Activated B cell treated with CpG ODN at 0.5 μM for 24 hours (primary cell): ENCODE results near the gene CNTN6. TPM values are rescaled to one million over a fixed set of nuclear protein-coding genes. Genes with fewer than 3 reads are reported as not detected.

Experiments
- ATAC-seq: fragments of 200-7000 bp; cut with Tn5 transposase; one replicate; pipeline ENCODE4 v1.10.0; 2021; ENCODE audit warnings: low read depth, mild to moderate bottlenecking, moderate library complexity
- CTCF ChIA-PET: fragments of 350-600 bp; sonication (Branson Sonifier 250); formaldehyde crosslinking; loops from one replicate; lab custom pipeline; 2021; ENCODE audit warnings: antibody characterized with exemption; lab: Charles Lee
- POLR2A ChIA-PET: fragments of 350-600 bp; sonication (Branson Sonifier 250); formaldehyde crosslinking; loops from one replicate; lab custom pipeline; 2021; ENCODE audit warnings: antibody characterized with exemption; lab: Charles Lee
- DNase-seq: peaks from one replicate; pipeline ENCODE4 v3.0.0; 2022
- H3K27ac Mint-ChIP-seq: one replicate; pipeline ENCODE4 v1.8.0; 2020; ENCODE audit warnings: mixed read lengths
- H3K27me3 Mint-ChIP-seq: one replicate; pipeline ENCODE4 v1.8.0; 2021; ENCODE audit warnings: mixed read lengths
- H3K36me3 Mint-ChIP-seq: one replicate; pipeline ENCODE4 v1.8.0; 2021; ENCODE audit warnings: low read depth, mixed read lengths
- H3K4me1 Mint-ChIP-seq: one replicate; pipeline ENCODE4 v1.8.0; 2021; ENCODE audit warnings: mixed read lengths
- H3K4me3 Mint-ChIP-seq: one replicate; pipeline ENCODE4 v1.8.0; 2020; ENCODE audit warnings: mild to moderate bottlenecking, mixed read lengths
- H3K9me3 Mint-ChIP-seq: one replicate; pipeline ENCODE4 v1.8.0; 2020; ENCODE audit warnings: mixed read lengths
- intact Hi-C: fragments of 100-400 bp; cut with micrococcal nuclease; formaldehyde crosslinking; loops from one replicate; pipeline ENCODE4 v1.15.1; 2024
- total RNA-seq: library from RNA; stranded (reverse); gene quantifications from 2 replicates; pipeline ENCODE4 v1.2.3, GENCODE V29; 2022
- TF ChIP-seq, protein P1 (sequence below): fragments of 200-600 bp; IDR thresholded peaks from one replicate; pipeline ENCODE4 v1.8.0; 2022; ENCODE audit warnings: antibody characterized with exemption, mild to moderate bottlenecking

CNTN6 gene
- total RNA-seq, 1 donor from 2014 or later = not detected

DNA sequence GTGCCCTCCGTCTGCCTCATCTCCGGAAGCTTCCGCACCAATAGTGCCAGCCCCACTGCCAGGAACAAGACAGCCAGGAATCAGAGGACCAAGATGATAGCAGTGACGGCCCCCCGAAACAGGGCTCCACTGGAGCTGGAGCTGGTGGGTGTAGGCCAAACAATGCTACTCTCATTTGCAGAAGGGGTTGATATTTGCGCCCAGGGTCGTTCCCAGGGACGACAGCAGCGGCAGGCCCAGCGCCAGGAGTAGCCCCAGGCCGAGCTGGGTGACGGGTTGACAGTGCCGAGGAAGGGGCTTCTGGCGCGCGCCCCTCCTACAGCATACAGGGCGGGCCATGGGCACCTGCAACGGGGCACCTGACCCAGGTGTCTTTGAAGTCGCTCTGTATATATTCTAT lies 301.4 kb downstream of the CNTN6 start:
- Mint-ChIP-seq H3K27ac (no peak overlapping the region), H3K36me3 (no peaks in the 10 kb centered on the region), H3K9me3 (no peaks in the 10 kb centered on the region), H3K4me1 (no peaks in the 10 kb centered on the region), H3K4me3 (no peak overlapping the region), H3K27me3 (no peaks in the 10 kb centered on the region)
- TF ChIP-seq, protein P1, sequence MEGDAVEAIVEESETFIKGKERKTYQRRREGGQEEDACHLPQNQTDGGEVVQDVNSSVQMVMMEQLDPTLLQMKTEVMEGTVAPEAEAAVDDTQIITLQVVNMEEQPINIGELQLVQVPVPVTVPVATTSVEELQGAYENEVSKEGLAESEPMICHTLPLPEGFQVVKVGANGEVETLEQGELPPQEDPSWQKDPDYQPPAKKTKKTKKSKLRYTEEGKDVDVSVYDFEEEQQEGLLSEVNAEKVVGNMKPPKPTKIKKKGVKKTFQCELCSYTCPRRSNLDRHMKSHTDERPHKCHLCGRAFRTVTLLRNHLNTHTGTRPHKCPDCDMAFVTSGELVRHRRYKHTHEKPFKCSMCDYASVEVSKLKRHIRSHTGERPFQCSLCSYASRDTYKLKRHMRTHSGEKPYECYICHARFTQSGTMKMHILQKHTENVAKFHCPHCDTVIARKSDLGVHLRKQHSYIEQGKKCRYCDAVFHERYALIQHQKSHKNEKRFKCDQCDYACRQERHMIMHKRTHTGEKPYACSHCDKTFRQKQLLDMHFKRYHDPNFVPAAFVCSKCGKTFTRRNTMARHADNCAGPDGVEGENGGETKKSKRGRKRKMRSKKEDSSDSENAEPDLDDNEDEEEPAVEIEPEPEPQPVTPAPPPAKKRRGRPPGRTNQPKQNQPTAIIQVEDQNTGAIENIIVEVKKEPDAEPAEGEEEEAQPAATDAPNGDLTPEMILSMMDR = no peak
- ATAC-seq (no peak), DNase-seq (no peak)
- intact Hi-C loops = no loop called here
- POLR2A ChIA-PET = no interaction called here
- CTCF ChIA-PET = no interaction called here

DNA sequence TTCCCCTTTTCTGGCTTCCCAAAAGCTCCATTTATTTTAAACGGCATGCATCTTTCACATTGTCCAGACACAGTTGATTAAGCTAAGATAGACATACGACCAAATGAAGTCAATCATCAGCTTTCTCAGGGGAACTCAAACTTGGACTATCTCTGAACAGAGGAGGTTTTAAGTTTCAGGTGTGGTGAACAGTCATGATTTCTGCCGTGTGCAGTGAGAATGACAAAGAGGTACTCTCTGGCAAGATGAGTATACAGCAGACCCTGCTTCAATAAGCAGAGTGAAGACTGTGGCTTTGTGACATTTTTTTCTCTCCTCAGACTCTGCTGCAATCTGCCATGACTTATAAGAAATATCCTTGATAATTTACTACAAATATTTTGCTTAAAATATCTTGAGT lies 307.7 kb downstream of the CNTN6 start:
- DNase-seq (no peak), ATAC-seq (no peak)
- intact Hi-C loops = no loop called here
- H3K27ac Mint-ChIP-seq = no peak overlapping the region
- no peaks in the 10 kb centered on the region for H3K36me3 Mint-ChIP-seq
- no peaks in the 10 kb centered on the region for H3K27me3 Mint-ChIP-seq
- no peaks in the 10 kb centered on the region for H3K4me1 Mint-ChIP-seq
- no peaks in the 10 kb centered on the region for H3K9me3 Mint-ChIP-seq
- CTCF ChIA-PET = no interaction called here
- POLR2A ChIA-PET = no interaction called here
- H3K4me3 Mint-ChIP-seq = no peak overlapping the region
- TF ChIP-seq, protein P1 = no peak

DNA sequence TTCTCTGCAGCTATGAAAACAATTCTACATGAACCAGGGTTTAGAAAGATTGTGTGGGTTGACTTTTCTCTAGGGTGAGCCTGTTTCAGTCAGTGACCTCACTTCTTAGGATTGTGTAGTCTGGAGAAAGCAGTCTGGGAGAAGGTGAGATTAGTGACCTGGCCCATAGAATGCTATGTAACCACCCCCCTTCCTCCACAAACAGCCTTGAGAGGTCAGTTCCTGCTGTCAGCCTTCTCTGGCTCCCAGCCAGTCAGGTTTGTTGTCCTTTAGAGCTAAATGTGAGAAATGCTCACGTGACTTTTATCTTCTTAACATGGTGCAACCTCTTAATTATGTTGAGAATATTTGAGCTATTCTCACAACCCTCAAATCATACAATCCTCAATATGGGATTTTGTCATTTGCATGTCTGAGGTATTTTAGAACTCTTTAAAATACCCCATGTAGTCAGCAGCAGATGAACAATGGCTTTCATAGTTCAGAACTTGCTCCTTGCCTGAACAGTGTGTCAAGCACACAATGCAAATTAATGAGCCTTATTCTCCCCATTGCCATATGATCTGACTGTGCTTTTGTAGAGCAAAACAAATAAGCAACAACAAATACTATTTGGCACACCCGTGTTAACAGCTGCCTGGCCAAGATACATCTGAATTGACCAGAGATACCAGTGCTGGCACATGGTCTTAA lies 311.6 kb downstream of the CNTN6 start:
- intact Hi-C loops = no loop called here
- ChIA-PET POLR2A (no interaction called here), CTCF (no interaction called here)
- H3K27me3 Mint-ChIP-seq = no peaks in the 10 kb centered on the region
- TF ChIP-seq, protein P1 = no peak
- H3K9me3 Mint-ChIP-seq = peaks cover 6% of the 10 kb centered on the region
- DNase-seq = no peak
- no peaks in the 10 kb centered on the region for H3K4me1 Mint-ChIP-seq
- no peaks in the 10 kb centered on the region for H3K36me3 Mint-ChIP-seq
- H3K4me3 Mint-ChIP-seq = no peak overlapping the region
- no peak overlapping the region for H3K27ac Mint-ChIP-seq
- ATAC-seq = no peak

DNA sequence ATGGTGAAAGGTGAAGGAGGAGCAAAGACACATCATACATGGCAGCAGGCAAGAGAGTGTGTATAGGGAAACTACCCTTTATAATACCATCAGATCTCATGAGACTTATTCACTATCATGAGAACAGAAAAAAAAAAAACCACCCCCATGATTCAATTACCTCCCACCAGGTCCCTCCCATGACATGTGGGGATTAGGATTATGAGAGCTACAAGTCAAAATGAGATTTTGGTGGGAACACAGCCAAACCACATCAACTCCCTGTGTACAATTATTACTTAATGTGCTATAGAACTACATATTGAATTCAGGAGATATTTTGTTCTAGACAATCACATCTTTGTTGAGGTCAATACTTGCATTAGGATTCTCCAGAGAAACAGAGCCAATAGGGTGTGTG lies 313.4 kb downstream of the CNTN6 start:
- Mint-ChIP-seq H3K27me3 (no peaks in the 10 kb centered on the region), H3K9me3 (peaks cover 6% of the 10 kb centered on the region), H3K36me3 (no peaks in the 10 kb centered on the region), H3K27ac (no peak overlapping the region), H3K4me1 (peaks cover 2% of the 10 kb centered on the region), H3K4me3 (no peak overlapping the region)
- ChIA-PET POLR2A (no interaction called here), CTCF (no interaction called here)
- TF ChIP-seq, protein P1 = no peak
- intact Hi-C loops = no loop called here
- DNase-seq (no peak), ATAC-seq (no peak)

DNA sequence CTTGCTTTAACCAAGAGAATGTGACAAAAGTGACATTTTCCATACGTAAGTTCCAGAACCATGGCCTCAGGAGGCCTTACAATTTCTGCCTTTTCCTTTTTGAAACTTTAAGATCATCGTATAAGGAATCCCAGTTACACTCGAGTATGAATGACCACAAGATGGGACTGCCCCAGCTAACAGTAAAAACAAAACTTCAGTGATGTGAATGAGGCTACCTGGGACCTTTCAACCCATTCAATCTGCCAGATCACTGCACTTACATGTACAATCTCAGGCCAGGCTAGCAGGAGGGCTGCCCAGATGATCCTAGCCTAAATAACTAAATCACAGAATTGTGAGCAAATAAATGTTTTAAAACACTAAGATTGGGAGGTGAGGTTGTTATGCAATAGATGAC lies 328.8 kb downstream of the CNTN6 start:
- ATAC-seq (no peak), DNase-seq (no peak)
- intact Hi-C loops = no loop called here
- ChIA-PET CTCF (no interaction called here), POLR2A (no interaction called here)
- TF ChIP-seq, protein P1 = no peak
- Mint-ChIP-seq H3K27me3 (no peaks in the 10 kb centered on the region), H3K4me1 (no peaks in the 10 kb centered on the region), H3K9me3 (peaks cover 3% of the 10 kb centered on the region), H3K27ac (no peak overlapping the region), H3K36me3 (no peaks in the 10 kb centered on the region), H3K4me3 (no peak overlapping the region)
